MM.1S (cell line): ENCODE data around the gene EXOC3.

ENCODE experiments used
- EZH2 ChIP-seq: fragments of 300-600 bp; sonication (generic); optimal IDR thresholded peaks from 2 replicates; pipeline ENCODE3; 2017; ENCODE audit warnings: low read depth, mild to moderate bottlenecking, antibody characterized with exemption, low read length, mixed read lengths
- TF ChIP-seq, protein P1 (sequence below): fragments of 300-600 bp; sonication (generic); IDR thresholded peaks from 2 replicates; pipeline ENCODE4 v1.5.1; 2016; ENCODE audit warnings: antibody characterized with exemption, low read length, mixed read lengths

DNA sequence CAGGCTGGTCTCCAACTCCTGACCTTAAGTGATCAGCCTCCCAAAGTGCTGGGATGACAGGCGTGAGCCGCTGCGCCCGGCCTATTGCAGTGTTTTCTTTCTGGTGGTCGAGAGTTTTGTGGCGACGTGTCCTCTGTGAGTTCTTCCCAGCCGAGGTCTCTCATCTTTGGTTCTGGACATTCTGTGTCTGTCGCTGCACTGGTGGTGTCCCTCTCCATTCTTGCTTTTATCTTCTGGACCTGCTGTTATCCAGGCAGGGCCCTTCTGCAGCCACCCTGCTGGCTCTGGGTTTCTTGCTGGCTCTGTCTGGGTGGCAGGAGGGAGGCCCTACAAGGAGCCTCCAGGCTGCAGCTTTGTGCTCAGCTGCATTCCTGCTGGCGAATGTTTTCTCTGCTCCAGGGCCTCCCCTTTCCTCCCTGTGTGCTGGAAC lies 49.1 kb upstream of the EXOC3 start:
- TF ChIP-seq, protein P1, sequence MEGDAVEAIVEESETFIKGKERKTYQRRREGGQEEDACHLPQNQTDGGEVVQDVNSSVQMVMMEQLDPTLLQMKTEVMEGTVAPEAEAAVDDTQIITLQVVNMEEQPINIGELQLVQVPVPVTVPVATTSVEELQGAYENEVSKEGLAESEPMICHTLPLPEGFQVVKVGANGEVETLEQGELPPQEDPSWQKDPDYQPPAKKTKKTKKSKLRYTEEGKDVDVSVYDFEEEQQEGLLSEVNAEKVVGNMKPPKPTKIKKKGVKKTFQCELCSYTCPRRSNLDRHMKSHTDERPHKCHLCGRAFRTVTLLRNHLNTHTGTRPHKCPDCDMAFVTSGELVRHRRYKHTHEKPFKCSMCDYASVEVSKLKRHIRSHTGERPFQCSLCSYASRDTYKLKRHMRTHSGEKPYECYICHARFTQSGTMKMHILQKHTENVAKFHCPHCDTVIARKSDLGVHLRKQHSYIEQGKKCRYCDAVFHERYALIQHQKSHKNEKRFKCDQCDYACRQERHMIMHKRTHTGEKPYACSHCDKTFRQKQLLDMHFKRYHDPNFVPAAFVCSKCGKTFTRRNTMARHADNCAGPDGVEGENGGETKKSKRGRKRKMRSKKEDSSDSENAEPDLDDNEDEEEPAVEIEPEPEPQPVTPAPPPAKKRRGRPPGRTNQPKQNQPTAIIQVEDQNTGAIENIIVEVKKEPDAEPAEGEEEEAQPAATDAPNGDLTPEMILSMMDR = no peak
- no peak for TF ChIP-seq EZH2
